ENCODE data around the gene TTC16.

DNA sequence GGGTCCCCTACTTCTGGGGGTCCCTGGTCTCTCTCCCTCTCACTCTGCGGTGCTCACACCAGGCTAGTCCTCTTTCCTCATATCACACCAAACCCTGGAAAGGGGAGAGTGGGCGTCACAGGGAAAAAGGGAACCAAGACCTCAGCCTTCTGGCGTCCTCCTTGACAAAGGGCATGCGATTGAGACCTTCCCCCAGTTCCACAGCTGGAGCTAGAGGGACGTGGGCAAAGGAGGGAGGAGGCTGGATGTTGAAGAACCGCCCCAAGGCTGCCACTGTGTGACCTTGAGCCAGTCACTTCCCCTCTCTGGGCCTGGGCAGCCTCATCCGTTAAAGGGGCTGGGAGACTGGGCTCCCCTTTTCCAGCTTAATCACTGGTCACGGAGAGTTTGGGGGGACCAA is 37.7 kb downstream of the TTC16 start:
- TF ChIP-seq, protein P1, sequence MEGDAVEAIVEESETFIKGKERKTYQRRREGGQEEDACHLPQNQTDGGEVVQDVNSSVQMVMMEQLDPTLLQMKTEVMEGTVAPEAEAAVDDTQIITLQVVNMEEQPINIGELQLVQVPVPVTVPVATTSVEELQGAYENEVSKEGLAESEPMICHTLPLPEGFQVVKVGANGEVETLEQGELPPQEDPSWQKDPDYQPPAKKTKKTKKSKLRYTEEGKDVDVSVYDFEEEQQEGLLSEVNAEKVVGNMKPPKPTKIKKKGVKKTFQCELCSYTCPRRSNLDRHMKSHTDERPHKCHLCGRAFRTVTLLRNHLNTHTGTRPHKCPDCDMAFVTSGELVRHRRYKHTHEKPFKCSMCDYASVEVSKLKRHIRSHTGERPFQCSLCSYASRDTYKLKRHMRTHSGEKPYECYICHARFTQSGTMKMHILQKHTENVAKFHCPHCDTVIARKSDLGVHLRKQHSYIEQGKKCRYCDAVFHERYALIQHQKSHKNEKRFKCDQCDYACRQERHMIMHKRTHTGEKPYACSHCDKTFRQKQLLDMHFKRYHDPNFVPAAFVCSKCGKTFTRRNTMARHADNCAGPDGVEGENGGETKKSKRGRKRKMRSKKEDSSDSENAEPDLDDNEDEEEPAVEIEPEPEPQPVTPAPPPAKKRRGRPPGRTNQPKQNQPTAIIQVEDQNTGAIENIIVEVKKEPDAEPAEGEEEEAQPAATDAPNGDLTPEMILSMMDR (conservative IDR thresholded peaks at IDR 0.05 in 1 of 2, IDR thresholded peaks at IDR 0.05 in 1 of 2; ENCODE audit: low read depth in 1 of 2, low read length in 2 of 2) = no peak
- no peak for TF ChIP-seq EZH2 (IDR thresholded peaks at IDR 0.05; ENCODE audit: low read length, missing control alignments)

All from fibroblast of lung (primary cell).